HG03159 (cell line): ENCODE measurements around the gene ZC3H18.

Experiments used
- ATAC-seq: cut with Tn5 transposase; IDR thresholded peaks from one replicate; pipeline ENCODE4 v1.9.1; 2021; ENCODE audit warnings: mild to moderate bottlenecking, moderate library complexity; ENCODE audit not compliant: unreplicated experiment

ZC3H18 gene

DNA sequence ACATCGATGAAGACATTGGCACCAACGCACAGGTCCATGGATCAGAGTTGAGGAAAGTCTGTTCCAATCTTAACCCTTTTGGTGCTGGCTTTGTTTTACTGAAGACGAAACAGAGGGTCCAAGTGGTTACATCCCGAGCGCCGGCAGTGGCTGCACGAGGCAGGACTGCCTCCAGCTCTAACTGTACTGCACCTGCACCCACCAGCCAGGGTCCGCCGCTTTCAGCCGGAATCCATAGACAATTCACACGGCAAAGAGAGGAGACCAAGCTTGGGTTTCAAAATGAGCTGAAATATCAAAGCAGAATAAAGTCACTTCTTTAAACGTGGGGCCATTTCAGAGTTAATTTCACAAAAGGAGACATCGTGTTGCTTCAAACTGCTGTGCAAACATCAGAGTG lies 21.2 kb upstream of the ZC3H18 start:
- no peak for ATAC-seq

DNA sequence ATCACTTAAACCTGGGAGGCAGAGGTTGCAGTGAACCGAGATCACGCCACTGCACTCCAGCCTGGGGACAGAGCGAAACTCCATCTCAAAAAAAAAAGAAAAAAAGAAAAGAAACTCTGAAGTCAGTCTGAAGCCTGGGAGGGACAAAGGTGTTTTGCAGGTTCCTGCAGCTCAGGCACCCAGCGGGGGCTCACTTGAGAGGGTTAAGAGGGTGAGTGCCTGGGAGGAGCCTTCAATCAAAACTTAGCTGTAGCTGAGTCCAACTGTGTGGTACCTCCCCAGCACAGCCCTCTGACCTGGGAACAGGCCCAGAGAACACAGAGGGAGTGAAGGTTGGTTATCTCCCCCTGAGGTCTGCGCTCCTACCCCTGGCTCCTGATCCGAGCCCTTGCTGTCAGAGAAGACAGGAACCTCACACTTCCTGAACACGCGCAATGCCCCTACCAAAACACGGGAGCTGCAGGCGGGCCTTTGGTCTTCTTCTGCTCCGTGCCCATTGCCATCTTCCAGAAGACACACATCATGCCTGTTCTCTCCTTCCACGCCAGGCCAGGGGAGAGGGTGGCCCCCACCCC lies 20.4 kb upstream of the ZC3H18 start:
- ATAC-seq: no peak

DNA sequence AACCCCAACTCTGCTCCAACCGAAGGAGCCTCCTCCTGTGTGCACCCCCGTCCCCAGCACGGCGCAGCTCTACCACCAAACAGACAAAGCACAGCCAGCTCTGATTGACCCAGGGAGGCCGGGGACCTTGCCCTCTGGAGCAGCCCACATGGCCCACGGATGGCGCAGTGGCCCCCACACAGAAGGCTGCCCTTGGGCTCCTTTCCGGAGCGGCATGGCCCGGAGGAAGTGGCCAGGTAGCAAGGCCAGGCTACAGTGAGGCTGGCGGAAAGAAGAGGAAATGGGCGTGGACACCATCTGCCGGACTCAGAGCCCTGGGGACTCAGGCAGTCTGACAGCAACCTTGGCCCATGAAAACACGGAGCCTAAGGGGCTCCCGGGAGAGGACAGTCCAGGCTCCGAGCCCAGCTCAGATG lies 19.9 kb upstream of the ZC3H18 start:
- no peak for ATAC-seq

DNA sequence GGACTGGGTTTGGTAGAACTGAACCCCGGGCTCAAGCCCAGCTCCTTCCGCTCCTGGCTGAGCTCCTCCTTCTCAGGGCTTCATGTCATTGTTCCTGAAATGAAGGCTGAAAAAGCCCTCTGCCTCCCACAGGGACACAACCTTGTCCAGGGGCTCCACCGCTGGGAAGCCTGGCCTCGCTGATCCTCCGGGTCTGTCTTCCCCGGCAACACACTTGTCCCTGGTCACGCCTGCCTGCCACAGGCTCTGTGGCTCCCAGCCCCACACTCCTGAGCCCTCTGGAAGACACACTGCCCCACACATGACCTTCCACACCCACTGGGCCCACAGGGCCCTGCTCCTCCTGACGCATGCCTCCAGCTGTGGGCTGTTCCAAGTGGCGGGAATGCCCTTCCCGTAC lies 18.0 kb upstream of the ZC3H18 start:
- no peak for ATAC-seq

DNA sequence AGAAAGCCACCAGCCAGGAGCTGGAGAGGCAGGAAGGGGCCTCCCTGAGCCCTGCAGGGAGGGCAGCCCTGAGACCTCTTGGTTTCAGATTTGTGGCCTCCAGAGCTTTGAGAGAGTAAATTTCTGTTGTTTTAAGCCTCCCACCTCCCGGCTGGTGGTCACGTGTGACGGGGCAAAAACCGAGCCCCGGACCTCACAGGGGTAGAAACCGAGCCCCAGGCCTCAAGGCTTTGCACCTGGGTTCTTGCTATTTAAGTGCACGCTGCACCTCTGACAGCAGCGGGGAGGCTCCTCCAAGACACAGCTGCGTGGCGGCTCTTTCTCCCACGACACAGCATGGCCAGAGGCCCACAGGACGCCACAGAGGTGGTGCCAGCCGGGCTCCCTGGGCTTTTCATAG lies 17.4 kb upstream of the ZC3H18 start:
- ATAC-seq: no peak

DNA sequence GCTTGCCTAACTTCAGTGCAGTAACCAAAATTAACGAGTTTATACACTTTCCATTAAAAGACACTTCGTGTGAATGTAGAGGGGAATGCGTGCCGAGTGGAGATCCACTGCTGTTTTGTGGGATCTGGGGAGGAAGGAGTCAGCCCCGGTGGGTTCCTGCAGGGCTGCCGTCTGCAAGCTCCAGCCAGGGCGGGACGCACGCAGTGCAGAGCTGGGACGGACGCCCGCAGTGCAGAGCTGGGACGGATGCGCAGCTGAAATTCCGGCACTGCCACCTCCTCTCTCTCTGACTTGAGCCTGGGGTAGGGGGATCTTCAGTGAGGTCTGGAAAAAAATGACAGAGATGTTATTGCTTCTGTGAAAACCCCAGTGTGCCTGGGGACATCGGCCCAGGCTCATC lies 16.5 kb upstream of the ZC3H18 start:
- ATAC-seq: no peak

DNA sequence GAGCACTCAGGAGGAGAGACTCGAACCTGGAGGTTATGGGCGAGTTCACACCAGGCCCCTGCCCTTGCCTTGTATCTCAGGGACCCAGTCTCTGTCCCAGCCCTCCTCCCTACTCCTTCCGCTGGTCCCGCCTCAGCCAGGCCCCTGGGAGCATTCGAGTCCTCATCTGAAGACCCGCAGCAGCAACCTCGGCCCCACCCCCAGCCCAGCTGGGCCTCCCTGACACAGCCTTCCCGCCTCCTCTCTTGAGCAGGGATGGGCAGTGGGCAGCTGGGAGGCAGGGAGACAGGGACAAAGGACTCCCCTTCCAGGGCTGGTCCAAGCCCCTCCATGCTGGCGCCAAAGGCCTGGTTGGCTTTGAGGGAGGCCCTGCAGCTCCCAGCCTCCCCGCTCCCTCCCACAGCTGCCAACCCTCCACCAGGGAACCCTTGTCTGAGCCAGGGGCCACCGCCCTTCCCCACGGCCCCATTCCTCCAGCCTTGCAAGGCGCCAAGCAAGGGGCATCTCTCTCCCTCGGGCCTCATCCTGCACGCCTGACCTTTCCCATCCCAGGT lies 15.4 kb upstream of the ZC3H18 start:
- no peak for ATAC-seq

DNA sequence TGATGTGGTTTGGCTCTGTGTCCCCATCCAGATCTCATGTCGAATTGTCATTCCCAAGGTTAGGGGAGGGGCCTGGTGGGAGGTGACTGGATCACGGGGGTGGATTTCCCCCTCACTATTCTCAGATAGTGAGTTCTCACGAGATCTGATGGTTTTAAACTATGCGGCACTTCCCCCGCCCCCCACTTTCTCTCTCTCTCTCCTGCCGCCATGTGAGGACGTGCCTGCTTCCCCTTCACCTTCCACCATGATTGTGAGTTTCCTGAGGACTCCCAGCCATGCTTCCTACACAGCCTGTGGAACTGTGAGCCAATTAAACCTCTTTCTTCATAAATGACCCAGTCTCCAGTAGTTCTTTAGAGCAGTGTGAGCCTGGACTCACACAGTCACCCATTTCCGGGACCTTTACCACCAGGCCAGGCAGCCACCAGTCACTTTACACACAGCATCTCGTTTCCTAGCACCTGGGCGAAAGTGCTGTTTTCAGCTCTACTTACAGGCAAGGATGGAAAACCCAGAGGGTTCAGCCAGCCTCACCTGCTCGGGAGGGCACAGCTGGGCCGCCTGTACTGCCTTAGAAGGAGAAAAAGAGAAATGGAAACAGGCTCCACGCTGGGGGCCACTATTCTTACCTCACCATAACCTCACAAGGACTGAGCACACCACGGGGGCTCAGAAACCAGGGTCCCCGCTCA lies 13.8 kb upstream of the ZC3H18 start:
- ATAC-seq: no peak

DNA sequence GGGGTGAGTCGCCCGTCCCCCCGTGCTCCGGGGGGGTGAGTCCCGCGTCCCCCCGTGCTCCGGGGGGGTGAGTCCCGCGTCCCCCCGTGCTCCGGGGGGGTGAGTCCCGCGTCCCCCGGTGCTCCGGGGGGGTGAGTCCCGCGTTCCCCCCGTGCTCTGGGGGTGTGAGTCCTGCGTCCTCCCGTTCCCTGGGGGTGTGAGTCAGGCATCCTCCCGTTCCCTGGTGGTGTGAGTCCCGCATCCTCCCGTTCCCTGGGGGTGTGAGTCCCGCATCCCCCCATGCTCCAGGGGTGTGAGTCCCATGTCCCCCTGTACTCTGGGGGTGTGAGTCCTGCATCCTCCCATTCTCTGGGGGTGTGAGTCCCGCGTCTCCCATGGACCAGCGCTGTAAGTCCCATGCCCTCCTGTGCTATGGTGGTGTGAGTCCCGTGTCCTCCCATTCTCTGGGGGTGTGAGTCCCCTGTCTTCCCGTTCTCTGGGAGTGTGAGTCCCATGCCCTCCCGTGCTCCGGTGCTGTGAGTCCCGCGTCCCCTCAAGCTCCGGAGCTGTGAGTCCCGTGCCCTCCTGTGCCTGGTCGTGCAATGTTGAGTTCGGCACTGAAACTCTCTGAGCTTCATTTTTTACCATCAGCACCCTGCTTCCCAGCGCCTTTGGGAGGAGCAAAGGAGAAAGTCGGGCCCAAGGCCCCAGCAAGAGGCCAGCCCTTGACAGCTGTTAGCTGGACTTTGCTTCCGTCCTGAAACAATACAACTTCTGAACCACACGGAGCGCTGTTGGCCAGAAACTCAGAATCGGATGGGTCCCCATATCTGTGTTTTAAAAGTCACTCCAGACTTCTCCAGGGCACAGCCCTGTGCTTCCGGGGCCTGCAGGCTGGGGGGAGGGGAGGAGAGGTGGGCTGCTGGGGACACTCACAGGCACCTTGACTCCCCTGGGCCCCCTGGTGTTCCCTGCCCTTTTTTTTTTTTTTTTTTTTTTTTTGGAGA lies 11.5 kb upstream of the ZC3H18 start:
- no peak for ATAC-seq

DNA sequence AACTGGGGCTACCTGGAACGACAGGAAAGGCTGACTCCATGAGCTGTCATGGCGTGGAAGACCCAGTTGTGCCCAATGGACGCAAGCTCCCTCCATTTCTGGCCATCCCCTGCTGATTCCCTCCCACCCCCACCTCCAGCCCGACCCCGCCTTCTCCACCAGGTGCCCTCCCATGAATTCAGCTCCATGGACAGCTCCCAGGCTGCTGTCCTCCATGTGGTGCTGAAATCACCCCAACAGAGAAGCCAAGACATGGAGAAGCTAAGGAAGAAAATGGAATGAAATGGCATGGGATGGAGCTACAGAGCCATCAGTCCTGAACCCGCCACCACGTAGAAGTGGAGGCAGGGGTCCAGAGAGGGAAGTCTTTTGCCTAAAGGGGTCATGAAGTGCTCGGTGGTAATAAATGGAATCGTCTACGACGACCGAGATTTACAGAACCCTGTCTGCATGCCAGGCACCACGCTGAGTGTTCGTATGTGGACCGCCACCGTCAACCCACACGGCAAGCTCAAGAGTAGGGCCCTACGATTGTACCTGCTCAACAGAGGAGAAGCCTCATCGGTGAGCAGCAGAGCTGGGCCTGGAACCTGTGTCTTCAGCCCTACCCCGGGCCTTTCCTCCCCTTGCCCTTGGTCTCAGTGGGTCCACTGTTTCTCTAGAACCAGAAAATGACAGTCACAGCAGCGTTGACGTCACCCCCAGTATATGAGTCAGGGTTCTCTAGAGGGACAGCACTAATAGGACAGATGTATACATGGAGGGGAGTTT lies 9.3 kb upstream of the ZC3H18 start:
- no peak for ATAC-seq

DNA sequence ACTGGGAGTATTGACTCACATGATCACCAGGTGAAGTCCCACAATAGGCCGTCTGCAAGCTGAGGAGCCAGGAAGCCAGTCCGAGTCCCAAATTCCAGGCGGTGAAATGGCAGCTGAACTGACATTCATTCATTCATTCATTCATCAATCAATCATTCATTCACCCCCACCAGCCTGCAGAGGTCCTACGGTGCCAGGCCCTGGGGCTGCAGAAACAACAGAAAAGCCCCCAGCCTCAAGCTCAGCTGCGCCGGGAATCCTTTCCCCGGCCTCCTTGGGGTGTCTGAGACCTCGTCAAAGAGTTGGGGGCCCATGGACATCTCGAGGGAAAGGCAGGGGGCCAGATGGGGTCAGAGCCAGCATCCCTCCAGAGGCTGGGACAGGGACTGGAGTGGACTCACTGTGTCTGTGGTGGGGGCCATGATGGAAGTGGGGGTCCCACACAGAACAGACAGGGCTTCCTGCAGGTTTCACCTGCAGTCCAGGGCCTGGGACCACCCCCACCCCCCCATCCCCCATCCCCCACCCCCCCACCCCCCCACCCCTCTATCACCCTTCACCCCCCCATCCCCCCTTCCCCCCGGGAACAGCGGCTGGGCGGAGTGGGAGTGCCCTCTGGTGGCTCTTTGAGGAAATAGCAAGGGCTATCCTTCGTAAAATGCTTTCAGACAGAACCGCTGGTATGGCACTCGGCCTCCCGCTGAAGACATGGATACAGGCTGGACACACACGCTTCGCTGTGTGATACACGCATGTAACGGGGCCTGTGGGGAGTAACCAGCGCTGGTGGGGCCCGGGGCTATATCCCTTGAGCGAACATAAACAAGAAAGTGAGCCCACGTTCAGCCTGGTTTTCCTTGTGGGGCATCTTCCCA lies 8.5 kb upstream of the ZC3H18 start:
- ATAC-seq: no peak

DNA sequence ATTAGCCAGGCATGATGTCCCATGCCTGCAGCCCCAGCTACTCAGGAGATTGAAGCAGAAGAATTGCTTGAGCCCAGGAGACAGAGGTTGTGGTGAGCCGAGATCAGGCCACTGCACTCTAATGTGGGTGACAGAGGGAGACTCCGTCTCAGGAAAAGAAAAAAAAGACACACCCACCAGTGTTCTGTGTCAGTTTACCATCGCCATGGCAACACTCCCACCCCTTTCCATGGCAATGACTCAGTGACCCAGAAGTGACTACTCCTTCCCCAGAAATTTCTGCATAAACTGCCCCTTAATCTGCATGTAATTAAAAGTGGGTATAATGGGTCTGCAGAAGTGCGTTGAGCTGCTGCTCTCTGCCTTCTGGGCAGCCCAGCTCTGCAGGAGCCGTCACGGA lies 4.0 kb upstream of the ZC3H18 start:
- no peak for ATAC-seq

DNA sequence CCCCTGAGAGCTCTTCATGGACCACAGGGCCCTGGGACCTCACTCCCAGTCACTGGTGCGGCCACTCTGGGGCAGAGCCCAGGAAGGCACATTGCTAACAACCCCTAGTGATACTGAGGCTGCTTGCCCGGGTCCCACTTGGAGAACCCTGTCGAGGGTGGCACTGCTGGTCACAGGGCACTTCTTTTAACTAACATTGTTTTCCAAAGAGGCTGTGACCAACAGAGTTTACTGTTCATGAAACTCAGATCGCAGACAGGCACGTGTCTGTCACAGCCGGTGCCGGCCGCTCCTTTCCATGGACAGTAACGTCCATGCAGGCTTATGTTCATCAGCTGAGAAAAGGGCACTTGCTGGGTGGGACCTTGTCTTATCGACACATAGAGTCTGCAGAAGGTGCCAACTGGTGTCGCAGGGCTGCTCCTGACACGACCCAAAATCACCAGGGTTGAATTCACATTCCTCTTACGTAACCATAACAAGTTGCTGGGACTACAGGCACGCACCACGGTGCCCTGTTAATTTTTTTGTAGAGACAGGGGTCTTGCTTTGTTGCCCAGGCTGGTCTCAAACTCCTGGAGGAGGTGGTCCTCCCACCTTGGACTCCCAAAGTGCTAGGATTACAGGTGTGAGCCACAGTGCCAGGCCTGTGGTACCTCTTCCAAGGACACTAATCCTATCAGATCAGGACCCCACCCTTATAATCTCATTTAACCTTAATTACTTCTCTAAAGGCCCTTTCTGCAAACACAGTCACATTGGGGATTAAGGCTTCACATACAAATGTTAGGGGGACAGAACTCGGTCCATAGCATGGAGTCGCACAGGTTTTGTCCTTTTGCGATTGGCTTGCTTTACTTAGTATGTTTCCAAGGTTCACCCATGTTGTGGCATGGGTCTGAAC lies 1.2 kb upstream of the ZC3H18 start:
- no peak for ATAC-seq

DNA sequence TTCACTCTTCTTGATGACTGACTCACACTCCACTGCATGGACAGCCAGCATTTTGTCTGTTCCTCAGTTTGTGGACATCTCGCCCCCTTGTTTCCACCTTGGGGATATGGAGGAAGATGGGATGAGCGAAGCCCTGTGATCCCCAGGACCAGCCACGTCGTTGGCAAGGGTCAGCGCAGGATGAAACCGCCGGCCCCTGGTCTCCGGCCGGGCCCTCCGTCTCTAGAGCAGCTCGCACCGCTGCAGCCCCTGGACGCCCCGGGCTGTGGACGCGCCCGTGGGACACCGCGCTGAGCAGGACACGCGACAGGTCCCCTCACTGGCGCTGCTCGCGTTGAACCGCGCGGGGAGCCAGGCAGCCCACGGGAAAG lies 604 bp upstream of the ZC3H18 start:
- ATAC-seq: peak; percentile 11

DNA sequence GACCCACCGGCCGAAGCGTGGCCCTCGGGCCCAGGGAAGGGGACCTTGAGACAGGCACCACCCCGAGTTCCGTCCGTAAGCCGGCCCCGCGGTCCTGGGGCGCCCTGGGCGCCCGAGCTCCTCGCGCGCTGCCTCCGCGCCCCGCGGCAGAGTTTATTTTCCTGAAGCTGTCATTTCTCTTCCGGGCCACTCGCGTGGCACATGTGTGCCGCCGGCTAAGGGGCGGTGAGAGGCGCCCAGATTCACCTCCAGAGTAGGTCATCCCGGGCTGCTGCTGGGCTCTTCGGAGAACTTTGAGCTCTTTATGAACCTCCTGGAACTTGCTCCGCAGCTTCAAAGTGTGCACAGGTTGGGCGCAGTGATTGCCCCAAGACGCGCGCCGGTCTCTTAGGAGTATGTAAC lies 489 bp downstream of the ZC3H18 start:
- peak; percentile 8 for ATAC-seq

DNA sequence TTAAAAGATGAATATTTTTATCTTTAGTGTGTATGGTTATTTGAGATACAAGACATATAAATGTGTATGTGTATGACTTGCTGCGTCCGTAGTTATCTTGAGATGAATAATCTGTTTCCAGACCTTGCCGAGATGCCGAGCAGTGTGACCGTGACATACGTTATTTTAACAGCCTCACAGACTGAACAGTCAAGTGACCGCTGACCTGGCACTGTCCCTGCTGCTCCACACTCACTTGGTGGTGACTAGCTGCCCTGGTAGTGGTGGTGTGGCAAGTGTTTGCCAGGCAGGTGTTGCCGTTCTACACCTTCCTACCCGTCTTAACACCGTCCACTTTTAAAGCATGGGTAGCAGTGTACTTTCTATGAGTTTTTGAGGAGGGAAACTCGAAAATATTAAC lies 5.0 kb downstream of the ZC3H18 start:
- ATAC-seq: no peak

DNA sequence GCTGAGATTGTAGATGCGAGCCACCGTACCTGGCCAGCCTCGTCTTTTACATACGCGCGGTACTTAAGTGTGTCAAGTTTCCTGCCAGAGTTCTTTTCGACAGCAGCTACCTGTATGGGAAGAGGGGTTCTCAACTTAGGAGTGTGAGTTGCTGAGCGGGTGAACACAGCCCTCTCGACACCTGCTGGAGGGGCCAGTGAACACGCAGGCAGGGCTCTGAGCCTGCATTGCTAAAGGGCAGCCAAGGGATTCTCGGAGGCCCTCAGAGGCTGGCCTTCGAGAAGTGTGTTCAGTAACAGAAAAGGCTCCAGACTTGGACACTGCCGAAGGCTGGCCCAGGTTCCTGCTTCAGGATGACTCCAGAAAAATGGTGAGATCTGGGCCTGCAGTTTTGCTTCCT lies 6.1 kb downstream of the ZC3H18 start:
- no peak for ATAC-seq

DNA sequence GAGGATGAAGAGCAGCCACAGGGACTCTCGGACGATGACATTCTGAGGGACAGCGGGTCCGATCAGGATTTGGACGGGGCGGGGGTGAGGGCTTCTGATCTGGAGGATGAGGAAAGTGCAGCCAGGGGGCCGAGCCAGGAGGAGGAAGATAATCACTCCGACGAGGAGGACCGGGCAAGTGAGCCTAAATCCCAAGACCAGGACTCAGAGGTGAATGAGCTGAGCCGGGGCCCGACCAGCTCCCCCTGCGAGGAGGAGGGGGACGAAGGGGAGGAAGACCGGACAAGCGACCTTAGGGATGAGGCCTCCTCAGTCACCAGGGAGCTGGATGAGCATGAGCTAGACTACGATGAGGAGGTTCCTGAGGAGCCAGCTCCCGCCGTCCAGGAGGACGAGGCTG lies 7.0 kb downstream of the ZC3H18 start:
- no peak for ATAC-seq
